Measurements from ENCODE around the gene CLBA1.

DNA sequence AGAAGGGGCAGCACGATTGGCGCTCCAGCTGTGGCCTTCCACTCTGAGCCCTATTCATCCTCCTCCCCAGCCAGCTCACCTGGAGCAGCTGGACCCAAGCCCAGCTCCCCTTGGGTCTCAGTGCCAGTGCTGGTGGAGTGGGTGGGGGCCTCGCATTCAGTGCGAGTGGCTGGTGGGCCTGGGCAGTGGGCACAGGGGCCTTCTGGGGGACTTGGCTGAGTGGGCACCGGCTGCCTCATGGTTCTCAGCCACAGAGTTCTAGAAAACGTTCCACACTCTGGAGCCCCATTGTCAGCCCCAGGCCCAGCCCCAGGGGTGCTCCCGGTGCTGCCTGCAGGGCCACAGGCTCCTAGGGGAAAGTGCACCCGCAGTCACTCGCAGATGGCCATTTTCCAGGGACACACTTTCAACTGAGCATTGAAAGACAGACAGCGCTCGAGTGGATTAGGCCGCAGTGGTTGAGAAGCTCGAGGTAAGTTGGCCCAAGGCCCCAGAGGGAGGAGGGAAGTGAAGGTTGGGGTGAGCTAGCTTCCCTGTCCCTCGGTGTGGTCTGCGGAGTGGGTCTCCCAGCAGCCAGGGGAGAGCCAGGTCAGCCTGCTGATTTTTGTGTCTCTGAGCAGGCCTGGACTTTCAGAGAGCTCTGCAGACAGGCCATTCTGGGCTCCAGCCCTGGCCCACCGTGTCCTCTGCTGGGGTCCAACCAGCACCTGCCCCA is 3.8 kb downstream of the CLBA1 start:
- TF ChIP-seq, protein P1, sequence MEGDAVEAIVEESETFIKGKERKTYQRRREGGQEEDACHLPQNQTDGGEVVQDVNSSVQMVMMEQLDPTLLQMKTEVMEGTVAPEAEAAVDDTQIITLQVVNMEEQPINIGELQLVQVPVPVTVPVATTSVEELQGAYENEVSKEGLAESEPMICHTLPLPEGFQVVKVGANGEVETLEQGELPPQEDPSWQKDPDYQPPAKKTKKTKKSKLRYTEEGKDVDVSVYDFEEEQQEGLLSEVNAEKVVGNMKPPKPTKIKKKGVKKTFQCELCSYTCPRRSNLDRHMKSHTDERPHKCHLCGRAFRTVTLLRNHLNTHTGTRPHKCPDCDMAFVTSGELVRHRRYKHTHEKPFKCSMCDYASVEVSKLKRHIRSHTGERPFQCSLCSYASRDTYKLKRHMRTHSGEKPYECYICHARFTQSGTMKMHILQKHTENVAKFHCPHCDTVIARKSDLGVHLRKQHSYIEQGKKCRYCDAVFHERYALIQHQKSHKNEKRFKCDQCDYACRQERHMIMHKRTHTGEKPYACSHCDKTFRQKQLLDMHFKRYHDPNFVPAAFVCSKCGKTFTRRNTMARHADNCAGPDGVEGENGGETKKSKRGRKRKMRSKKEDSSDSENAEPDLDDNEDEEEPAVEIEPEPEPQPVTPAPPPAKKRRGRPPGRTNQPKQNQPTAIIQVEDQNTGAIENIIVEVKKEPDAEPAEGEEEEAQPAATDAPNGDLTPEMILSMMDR (IDR thresholded peaks at IDR 0.05; ENCODE audit: low read length): no peak
- TF ChIP-seq EZH2 (optimal IDR thresholded peaks at IDR 0.05; ENCODE audit: low read depth, low read length) (no peak), EZH2phosphoT487 (IDR thresholded peaks at IDR 0.05; ENCODE audit: low read length) (no peak)

Measured in MM.1S (cell line).